Neural cell (in vitro differentiated cells): ENCODE data around the gene ADSS1.

Source experiments
- EZH2 ChIP-seq: fragments of 200-600, 300-800 bp; shearing (Covaris generic), sonication (generic); IDR thresholded peaks from 2 replicates; pipeline ENCODE4 v1.6.1; 2014; ENCODE audit warnings: antibody characterized with exemption, low read length, borderline replicate concordance, mild to moderate bottlenecking; ENCODE audit not compliant: insufficient read depth, poor library complexity, severe bottlenecking
- POLR2AphosphoS5 ChIP-seq: IDR thresholded peaks from 2 replicates; pipeline ENCODE4 v1.6.1; 2012
- REST ChIP-seq: IDR thresholded peaks from 2 replicates; pipeline ENCODE4 v1.6.1; 2012; ENCODE audit warnings: borderline replicate concordance
- SMC3 ChIP-seq: fragments of 450-650 bp; conservative IDR thresholded peaks from 2 replicates; pipeline ENCODE4 v1.6.1; 2014; ENCODE audit warnings: antibody characterized with exemption, mild to moderate bottlenecking, moderate library complexity; ENCODE audit not compliant: poor library complexity
- TF ChIP-seq, protein P1 (sequence below): fragments of 450-650 bp; IDR thresholded peaks from 2 replicates; pipeline ENCODE4 v1.5.1; 2014; ENCODE audit warnings: antibody characterized with exemption, mild to moderate bottlenecking, moderate library complexity; ENCODE audit not compliant: poor library complexity, severe bottlenecking

GRCh38 chr14:104697892-104698583 is 26.0 kb upstream of the ADSS1 start:
- TF ChIP-seq, protein P1, sequence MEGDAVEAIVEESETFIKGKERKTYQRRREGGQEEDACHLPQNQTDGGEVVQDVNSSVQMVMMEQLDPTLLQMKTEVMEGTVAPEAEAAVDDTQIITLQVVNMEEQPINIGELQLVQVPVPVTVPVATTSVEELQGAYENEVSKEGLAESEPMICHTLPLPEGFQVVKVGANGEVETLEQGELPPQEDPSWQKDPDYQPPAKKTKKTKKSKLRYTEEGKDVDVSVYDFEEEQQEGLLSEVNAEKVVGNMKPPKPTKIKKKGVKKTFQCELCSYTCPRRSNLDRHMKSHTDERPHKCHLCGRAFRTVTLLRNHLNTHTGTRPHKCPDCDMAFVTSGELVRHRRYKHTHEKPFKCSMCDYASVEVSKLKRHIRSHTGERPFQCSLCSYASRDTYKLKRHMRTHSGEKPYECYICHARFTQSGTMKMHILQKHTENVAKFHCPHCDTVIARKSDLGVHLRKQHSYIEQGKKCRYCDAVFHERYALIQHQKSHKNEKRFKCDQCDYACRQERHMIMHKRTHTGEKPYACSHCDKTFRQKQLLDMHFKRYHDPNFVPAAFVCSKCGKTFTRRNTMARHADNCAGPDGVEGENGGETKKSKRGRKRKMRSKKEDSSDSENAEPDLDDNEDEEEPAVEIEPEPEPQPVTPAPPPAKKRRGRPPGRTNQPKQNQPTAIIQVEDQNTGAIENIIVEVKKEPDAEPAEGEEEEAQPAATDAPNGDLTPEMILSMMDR: no peak
- TF ChIP-seq POLR2AphosphoS5 (no peak), EZH2 (no peak), SMC3 (no peak), REST (no peak)
